SK-N-SH treated with all-trans-retinoic acid at 6 μM for 48 hours (cell line): ENCODE measurements around the gene MIA2.

Experiments
- ATAC-seq: fragments of 200-7000 bp; cut with Tn5 transposase; 3 replicates; pipeline ENCODE4 v1.9.1; 2020; ENCODE audit warnings: mild to moderate bottlenecking, moderate library complexity
- ARNTL ChIP-seq: fragments of 450-650 bp; formaldehyde crosslinking; IDR thresholded peaks from 2 replicates; pipeline ENCODE4 v1.5.0; 2020; ENCODE audit warnings: low read depth, mild to moderate bottlenecking, moderate library complexity, borderline replicate concordance
- BACH2 ChIP-seq: fragments of 250-450 bp; sonication (Bioruptor Pico); IDR thresholded peaks from 2 replicates; pipeline ENCODE4 v1.9.0; 2021; ENCODE audit warnings: mild to moderate bottlenecking, borderline replicate concordance
- CSDC2 ChIP-seq: fragments of 250-450 bp; sonication (Bioruptor Pico); IDR thresholded peaks from 2 replicates; pipeline ENCODE4 v1.5.0; 2020; ENCODE audit warnings: mild to moderate bottlenecking, moderate library complexity
- ESRRG ChIP-seq: fragments of 250-450 bp; sonication (Bioruptor Pico); IDR thresholded peaks from 2 replicates; pipeline ENCODE4 v1.6.1; 2021; ENCODE audit warnings: mild to moderate bottlenecking
- GLIS3 ChIP-seq: fragments of 250-450 bp; sonication (Bioruptor Pico); IDR thresholded peaks from 2 replicates; pipeline ENCODE4 v1.5.0; 2020; ENCODE audit warnings: mild to moderate bottlenecking, moderate library complexity
- ISL1 ChIP-seq: fragments of 250-450 bp; sonication (Bioruptor Pico); IDR thresholded peaks from 2 replicates; pipeline ENCODE4 v2.1.2; 2022; ENCODE audit warnings: mild to moderate bottlenecking, moderate library complexity
- OSR1 ChIP-seq: fragments of 250-450 bp; sonication (Bioruptor Pico); IDR thresholded peaks from 2 replicates; pipeline ENCODE4 v1.8.0; 2022; ENCODE audit warnings: moderate library complexity, mild to moderate bottlenecking, inconsistent platforms
- PPARA ChIP-seq: fragments of 250-450 bp; sonication (Bioruptor Pico); IDR thresholded peaks from 2 replicates; pipeline ENCODE4 v1.5.0; 2020; ENCODE audit warnings: mild to moderate bottlenecking, borderline replicate concordance
- RARB ChIP-seq: fragments of 250-450 bp; sonication (Bioruptor Pico); IDR thresholded peaks from 2 replicates; pipeline ENCODE4 v1.8.0; 2021; ENCODE audit warnings: mild to moderate bottlenecking, moderate library complexity
- SNAI2 ChIP-seq: fragments of 250-450 bp; sonication (Bioruptor Pico); IDR thresholded peaks from 2 replicates; pipeline ENCODE4 v1.5.0; 2020; ENCODE audit warnings: mild to moderate bottlenecking, moderate library complexity
- TCF4 ChIP-seq: fragments of 250-450 bp; sonication (Bioruptor Pico); IDR thresholded peaks from 2 replicates; pipeline ENCODE4 v1.8.0; 2021; ENCODE audit warnings: mild to moderate bottlenecking, moderate library complexity, borderline replicate concordance
- ZC3H10 ChIP-seq: fragments of 250-450 bp; sonication (Bioruptor Pico); IDR thresholded peaks from 2 replicates; pipeline ENCODE4 v1.5.1; 2021; ENCODE audit warnings: mild to moderate bottlenecking, moderate library complexity
- ZFP3 ChIP-seq: fragments of 250-450 bp; sonication (Bioruptor Pico); IDR thresholded peaks from 2 replicates; pipeline ENCODE4 v1.5.0; 2020; ENCODE audit warnings: mild to moderate bottlenecking, moderate library complexity
- ZFP30 ChIP-seq: fragments of 450-650 bp; formaldehyde crosslinking; IDR thresholded peaks from 2 replicates; pipeline ENCODE4 v1.5.0; 2022; ENCODE audit warnings: mild to moderate bottlenecking, moderate library complexity
- ZNF565 ChIP-seq: fragments of 450-650 bp; formaldehyde crosslinking; conservative IDR thresholded peaks from 2 replicates; pipeline ENCODE4 v1.5.0; 2020; ENCODE audit warnings: low read depth, mild to moderate bottlenecking, moderate library complexity
- ZNF70 ChIP-seq: fragments of 450-650 bp; formaldehyde crosslinking; IDR thresholded peaks from 2 replicates; pipeline ENCODE4 v1.5.0; 2020; ENCODE audit warnings: mild to moderate bottlenecking, moderate library complexity
- ZNF8 ChIP-seq: fragments of 450-650 bp; formaldehyde crosslinking; IDR thresholded peaks from 2 replicates; pipeline ENCODE4 v1.5.0; 2020; ENCODE audit warnings: mild to moderate bottlenecking, moderate library complexity
- TF ChIP-seq, protein P1 (sequence below): fragments of 250-450 bp; sonication (Bioruptor Pico); IDR thresholded peaks from 2 replicates; pipeline ENCODE4 v1.8.0; 2020; ENCODE audit warnings: mild to moderate bottlenecking, moderate library complexity, borderline replicate concordance
- TF ChIP-seq, protein P2 (sequence below): fragments of 250-450 bp; sonication (Bioruptor Pico); IDR thresholded peaks from 2 replicates; pipeline ENCODE4 v1.5.1; 2020; ENCODE audit warnings: low read depth, mild to moderate bottlenecking, moderate library complexity
- TF ChIP-seq, protein P3 (sequence below): fragments of 250-450 bp; sonication (Bioruptor Pico); IDR thresholded peaks from 2 replicates; pipeline ENCODE4 v1.5.1; 2021; ENCODE audit warnings: mild to moderate bottlenecking, moderate library complexity
- TF ChIP-seq, protein P4 (sequence below): fragments of 250-450 bp; sonication (Bioruptor Pico); IDR thresholded peaks from 2 replicates; pipeline ENCODE4 v1.8.0; 2021; ENCODE audit warnings: low read depth, mild to moderate bottlenecking, moderate library complexity, borderline replicate concordance
- TF ChIP-seq, protein P5 (sequence below): fragments of 250-450 bp; sonication (Bioruptor Pico); IDR thresholded peaks from 2 replicates; pipeline ENCODE4 v1.5.0; 2020; ENCODE audit warnings: mild to moderate bottlenecking, moderate library complexity

Gene MIA2

DNA sequence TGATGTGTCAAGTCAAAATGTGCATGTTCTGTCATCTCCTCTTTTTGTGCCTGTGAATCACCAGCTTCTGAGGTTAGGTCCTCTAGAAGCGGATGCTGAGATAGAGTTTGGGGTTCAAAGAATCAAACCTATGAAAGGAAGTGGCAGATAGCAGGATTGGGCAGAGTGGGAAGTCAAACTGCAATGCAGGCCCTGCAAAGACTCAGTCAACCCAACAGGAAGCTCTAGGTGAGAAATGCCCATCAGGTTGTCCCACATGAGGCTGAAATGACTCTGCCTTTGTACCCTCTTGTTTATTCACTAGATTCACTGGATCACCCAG, 4.5 kb upstream of the MIA2 start:
- TF ChIP-seq, protein P1, sequence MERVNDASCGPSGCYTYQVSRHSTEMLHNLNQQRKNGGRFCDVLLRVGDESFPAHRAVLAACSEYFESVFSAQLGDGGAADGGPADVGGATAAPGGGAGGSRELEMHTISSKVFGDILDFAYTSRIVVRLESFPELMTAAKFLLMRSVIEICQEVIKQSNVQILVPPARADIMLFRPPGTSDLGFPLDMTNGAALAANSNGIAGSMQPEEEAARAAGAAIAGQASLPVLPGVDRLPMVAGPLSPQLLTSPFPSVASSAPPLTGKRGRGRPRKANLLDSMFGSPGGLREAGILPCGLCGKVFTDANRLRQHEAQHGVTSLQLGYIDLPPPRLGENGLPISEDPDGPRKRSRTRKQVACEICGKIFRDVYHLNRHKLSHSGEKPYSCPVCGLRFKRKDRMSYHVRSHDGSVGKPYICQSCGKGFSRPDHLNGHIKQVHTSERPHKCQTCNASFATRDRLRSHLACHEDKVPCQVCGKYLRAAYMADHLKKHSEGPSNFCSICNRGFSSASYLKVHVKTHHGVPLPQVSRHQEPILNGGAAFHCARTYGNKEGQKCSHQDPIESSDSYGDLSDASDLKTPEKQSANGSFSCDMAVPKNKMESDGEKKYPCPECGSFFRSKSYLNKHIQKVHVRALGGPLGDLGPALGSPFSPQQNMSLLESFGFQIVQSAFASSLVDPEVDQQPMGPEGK (CRISPR knock-in tag) = no peak
- TF ChIP-seq ZFP30 (CRISPR knock-in tag) (no peak), OSR1 (CRISPR knock-in tag) (no peak), ZC3H10 (no peak), ESRRG (no peak), BACH2 (CRISPR knock-in tag) (no peak), RARB (no peak), GLIS3 (CRISPR knock-in tag) (no peak), ZNF8 (CRISPR knock-in tag) (no peak), ZNF70 (CRISPR knock-in tag) (no peak), SNAI2 (CRISPR knock-in tag) (no peak), TCF4 (CRISPR knock-in tag) (no peak), PPARA (CRISPR knock-in tag) (no peak), ZFP3 (CRISPR knock-in tag) (no peak), ZNF565 (CRISPR knock-in tag) (no peak)
- TF ChIP-seq, protein P2, sequence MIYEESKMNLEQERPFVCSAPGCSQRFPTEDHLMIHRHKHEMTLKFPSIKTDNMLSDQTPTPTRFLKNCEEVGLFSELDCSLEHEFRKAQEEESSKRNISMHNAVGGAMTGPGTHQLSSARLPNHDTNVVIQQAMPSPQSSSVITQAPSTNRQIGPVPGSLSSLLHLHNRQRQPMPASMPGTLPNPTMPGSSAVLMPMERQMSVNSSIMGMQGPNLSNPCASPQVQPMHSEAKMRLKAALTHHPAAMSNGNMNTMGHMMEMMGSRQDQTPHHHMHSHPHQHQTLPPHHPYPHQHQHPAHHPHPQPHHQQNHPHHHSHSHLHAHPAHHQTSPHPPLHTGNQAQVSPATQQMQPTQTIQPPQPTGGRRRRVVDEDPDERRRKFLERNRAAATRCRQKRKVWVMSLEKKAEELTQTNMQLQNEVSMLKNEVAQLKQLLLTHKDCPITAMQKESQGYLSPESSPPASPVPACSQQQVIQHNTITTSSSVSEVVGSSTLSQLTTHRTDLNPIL (CRISPR knock-in tag) = no peak
- TF ChIP-seq, protein P3, sequence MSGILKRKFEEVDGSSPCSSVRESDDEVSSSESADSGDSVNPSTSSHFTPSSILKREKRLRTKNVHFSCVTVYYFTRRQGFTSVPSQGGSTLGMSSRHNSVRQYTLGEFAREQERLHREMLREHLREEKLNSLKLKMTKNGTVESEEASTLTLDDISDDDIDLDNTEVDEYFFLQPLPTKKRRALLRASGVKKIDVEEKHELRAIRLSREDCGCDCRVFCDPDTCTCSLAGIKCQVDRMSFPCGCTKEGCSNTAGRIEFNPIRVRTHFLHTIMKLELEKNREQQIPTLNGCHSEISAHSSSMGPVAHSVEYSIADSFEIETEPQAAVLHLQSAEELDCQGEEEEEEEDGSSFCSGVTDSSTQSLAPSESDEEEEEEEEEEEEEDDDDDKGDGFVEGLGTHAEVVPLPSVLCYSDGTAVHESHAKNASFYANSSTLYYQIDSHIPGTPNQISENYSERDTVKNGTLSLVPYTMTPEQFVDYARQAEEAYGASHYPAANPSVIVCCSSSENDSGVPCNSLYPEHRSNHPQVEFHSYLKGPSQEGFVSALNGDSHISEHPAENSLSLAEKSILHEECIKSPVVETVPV (CRISPR knock-in tag) = no peak
- TF ChIP-seq, protein P4, sequence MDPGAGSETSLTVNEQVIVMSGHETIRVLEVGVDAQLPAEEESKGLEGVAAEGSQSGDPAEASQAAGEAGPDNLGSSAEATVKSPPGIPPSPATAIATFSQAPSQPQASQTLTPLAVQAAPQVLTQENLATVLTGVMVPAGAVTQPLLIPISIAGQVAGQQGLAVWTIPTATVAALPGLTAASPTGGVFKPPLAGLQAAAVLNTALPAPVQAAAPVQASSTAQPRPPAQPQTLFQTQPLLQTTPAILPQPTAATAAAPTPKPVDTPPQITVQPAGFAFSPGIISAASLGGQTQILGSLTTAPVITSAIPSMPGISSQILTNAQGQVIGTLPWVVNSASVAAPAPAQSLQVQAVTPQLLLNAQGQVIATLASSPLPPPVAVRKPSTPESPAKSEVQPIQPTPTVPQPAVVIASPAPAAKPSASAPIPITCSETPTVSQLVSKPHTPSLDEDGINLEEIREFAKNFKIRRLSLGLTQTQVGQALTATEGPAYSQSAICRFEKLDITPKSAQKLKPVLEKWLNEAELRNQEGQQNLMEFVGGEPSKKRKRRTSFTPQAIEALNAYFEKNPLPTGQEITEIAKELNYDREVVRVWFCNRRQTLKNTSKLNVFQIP (CRISPR knock-in tag) = no peak
- TF ChIP-seq, protein P5, sequence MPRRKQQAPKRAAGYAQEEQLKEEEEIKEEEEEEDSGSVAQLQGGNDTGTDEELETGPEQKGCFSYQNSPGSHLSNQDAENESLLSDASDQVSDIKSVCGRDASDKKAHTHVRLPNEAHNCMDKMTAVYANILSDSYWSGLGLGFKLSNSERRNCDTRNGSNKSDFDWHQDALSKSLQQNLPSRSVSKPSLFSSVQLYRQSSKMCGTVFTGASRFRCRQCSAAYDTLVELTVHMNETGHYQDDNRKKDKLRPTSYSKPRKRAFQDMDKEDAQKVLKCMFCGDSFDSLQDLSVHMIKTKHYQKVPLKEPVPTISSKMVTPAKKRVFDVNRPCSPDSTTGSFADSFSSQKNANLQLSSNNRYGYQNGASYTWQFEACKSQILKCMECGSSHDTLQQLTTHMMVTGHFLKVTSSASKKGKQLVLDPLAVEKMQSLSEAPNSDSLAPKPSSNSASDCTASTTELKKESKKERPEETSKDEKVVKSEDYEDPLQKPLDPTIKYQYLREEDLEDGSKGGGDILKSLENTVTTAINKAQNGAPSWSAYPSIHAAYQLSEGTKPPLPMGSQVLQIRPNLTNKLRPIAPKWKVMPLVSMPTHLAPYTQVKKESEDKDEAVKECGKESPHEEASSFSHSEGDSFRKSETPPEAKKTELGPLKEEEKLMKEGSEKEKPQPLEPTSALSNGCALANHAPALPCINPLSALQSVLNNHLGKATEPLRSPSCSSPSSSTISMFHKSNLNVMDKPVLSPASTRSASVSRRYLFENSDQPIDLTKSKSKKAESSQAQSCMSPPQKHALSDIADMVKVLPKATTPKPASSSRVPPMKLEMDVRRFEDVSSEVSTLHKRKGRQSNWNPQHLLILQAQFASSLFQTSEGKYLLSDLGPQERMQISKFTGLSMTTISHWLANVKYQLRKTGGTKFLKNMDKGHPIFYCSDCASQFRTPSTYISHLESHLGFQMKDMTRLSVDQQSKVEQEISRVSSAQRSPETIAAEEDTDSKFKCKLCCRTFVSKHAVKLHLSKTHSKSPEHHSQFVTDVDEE (CRISPR knock-in tag) = no peak
- ATAC-seq = no peak

DNA sequence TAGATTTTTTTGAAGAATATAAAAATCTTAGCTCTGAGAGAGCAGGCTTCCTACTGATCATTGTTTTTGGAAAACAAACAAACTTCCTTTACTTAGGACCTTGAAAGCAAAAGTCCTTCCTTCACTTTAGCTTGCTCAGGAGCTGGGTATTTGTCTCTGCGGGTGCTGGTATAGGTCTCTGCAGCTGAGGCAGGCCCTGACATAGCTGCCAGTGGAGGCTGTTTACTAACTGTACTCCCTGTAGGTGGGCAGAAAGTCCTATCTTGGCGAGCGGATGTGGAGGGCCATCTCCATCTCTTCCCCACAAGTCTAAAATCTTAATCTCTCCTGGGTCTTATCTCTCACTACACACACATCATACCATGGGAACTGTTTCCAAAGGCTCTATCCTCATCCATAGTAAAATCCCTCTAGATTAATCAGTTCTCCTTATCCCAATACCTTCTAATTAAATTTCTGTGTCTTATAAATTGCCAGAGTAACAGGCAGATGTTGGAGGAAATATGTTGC, 4.1 kb upstream of the MIA2 start:
- no peak for ATAC-seq
- TF ChIP-seq, protein P3 (CRISPR knock-in tag) = no peak
- TF ChIP-seq ZC3H10 (no peak), PPARA (CRISPR knock-in tag) (no peak), SNAI2 (CRISPR knock-in tag) (no peak), BACH2 (CRISPR knock-in tag) (no peak), ZNF8 (CRISPR knock-in tag) (no peak), ZFP3 (CRISPR knock-in tag) (no peak), ZNF565 (CRISPR knock-in tag) (no peak), ISL1 (CRISPR knock-in tag) (no peak), ZNF70 (CRISPR knock-in tag) (no peak), ZFP30 (CRISPR knock-in tag) (no peak), ESRRG (no peak), CSDC2 (CRISPR knock-in tag) (no peak), RARB (no peak), ARNTL (CRISPR knock-in tag) (no peak), GLIS3 (CRISPR knock-in tag) (no peak)
- TF ChIP-seq, protein P5 (CRISPR knock-in tag) = no peak
- TF ChIP-seq, protein P1 (CRISPR knock-in tag) = no peak
